Measurements from ENCODE around the gene SCIMP.
"Not testable (repeated sequence)": the region's sequence is repeated elsewhere in the genome, so short reads cannot be mapped to it uniquely, and the experiment has no call there.

SCIMP gene

GRCh38 chr17:5201011-5201410 lies 33.6 kb downstream of the SCIMP start:
- in situ Hi-C loops (cut with MboI; ENCODE audit: low pct_unique_long_range_greater_than_20kb, low sequenced_read_pairs): no loop called here

GRCh38 chr17:5200360-5200759 lies 34.3 kb downstream of the SCIMP start:
- no peak for DNase-seq
- in situ Hi-C loops (cut with MboI; ENCODE audit: low pct_unique_long_range_greater_than_20kb, low sequenced_read_pairs): no loop called here

More at GRCh38 chr17:5201011-5201410, 33.6 kb downstream of the SCIMP start:
- DNase-seq: no peak

GRCh38 chr17:5198472-5198871 lies 36.2 kb downstream of the SCIMP start:
- in situ Hi-C loops (cut with MboI; ENCODE audit: low pct_unique_long_range_greater_than_20kb, low sequenced_read_pairs): no loop called here

GRCh38 chr17:5194346-5194745 lies 40.3 kb downstream of the SCIMP start:
- in situ Hi-C loops (cut with MboI; ENCODE audit: low pct_unique_long_range_greater_than_20kb, low sequenced_read_pairs): no loop called here
- DNase-seq: no peak

More at GRCh38 chr17:5198472-5198871, 36.2 kb downstream of the SCIMP start:
- no peak for DNase-seq

- in situ Hi-C loops (cut with MboI; ENCODE audit: low pct_unique_long_range_greater_than_20kb, low sequenced_read_pairs): no loop called here
- DNase-seq: peak; percentile 95
These were observed 42.9 kb downstream of the SCIMP start, which contains the start of gene ZNF594 for GRCh38 chr17:5191541-5192417. Gene ZNF594 (minus strand): TSS chr17:5191868. CDS start chr17:5184256, 7,612 bp downstream.

- in situ Hi-C loops (cut with MboI; ENCODE audit: low pct_unique_long_range_greater_than_20kb, low sequenced_read_pairs): no loop called here
- DNase-seq: no peak
These were observed 50.4 kb downstream of the SCIMP start for GRCh38 chr17:5184288-5184687.

GRCh38 chr17:5183410-5183793 lies 51.3 kb downstream of the SCIMP start:
- no peak for DNase-seq
- in situ Hi-C loops (cut with MboI; ENCODE audit: low pct_unique_long_range_greater_than_20kb, low sequenced_read_pairs): no loop called here

- in situ Hi-C loops (cut with MboI; ENCODE audit: low pct_unique_long_range_greater_than_20kb, low sequenced_read_pairs): no loop called here
- no peak for DNase-seq
These were observed 51.9 kb downstream of the SCIMP start for GRCh38 chr17:5182597-5183409.

- DNase-seq: peak; percentile 12
- in situ Hi-C loops (cut with MboI; ENCODE audit: low pct_unique_long_range_greater_than_20kb, low sequenced_read_pairs): no loop called here
These were observed 53.0 kb downstream of the SCIMP start for GRCh38 chr17:5181509-5182305.

GRCh38 chr17:5179003-5179402 lies 55.7 kb downstream of the SCIMP start:
- in situ Hi-C loops (cut with MboI; ENCODE audit: low pct_unique_long_range_greater_than_20kb, low sequenced_read_pairs): no loop called here
- DNase-seq: no peak

- in situ Hi-C loops (cut with MboI; ENCODE audit: low pct_unique_long_range_greater_than_20kb, low sequenced_read_pairs): not testable (repeated sequence)
These were observed 59.6 kb downstream of the SCIMP start for GRCh38 chr17:5175027-5175426.

GRCh38 chr17:5165791-5166564 lies 68.7 kb downstream of the SCIMP start:
- peak; percentile 71 for DNase-seq
- in situ Hi-C loops (cut with MboI; ENCODE audit: low pct_unique_long_range_greater_than_20kb, low sequenced_read_pairs): not testable (repeated sequence)

More at GRCh38 chr17:5175027-5175426, 59.6 kb downstream of the SCIMP start:
- DNase-seq: not testable (repeated sequence)

- peak; percentile 59 for DNase-seq
- in situ Hi-C loops (cut with MboI; ENCODE audit: low pct_unique_long_range_greater_than_20kb, low sequenced_read_pairs): no loop called here
These were observed 70.2 kb downstream of the SCIMP start for GRCh38 chr17:5164436-5164835.

- in situ Hi-C loops (cut with MboI; ENCODE audit: low pct_unique_long_range_greater_than_20kb, low sequenced_read_pairs); DNase-seq: not testable (repeated sequence)
These were observed 72.9 kb downstream of the SCIMP start for GRCh38 chr17:5161793-5162192.

- in situ Hi-C loops (cut with MboI; ENCODE audit: low pct_unique_long_range_greater_than_20kb, low sequenced_read_pairs); DNase-seq: not testable (repeated sequence)
These were observed 74.0 kb downstream of the SCIMP start for GRCh38 chr17:5160702-5161101.

Measured in KBM-7 (cell line).